ENCODE results near the gene C17orf75.

C17orf75 gene

DNA sequence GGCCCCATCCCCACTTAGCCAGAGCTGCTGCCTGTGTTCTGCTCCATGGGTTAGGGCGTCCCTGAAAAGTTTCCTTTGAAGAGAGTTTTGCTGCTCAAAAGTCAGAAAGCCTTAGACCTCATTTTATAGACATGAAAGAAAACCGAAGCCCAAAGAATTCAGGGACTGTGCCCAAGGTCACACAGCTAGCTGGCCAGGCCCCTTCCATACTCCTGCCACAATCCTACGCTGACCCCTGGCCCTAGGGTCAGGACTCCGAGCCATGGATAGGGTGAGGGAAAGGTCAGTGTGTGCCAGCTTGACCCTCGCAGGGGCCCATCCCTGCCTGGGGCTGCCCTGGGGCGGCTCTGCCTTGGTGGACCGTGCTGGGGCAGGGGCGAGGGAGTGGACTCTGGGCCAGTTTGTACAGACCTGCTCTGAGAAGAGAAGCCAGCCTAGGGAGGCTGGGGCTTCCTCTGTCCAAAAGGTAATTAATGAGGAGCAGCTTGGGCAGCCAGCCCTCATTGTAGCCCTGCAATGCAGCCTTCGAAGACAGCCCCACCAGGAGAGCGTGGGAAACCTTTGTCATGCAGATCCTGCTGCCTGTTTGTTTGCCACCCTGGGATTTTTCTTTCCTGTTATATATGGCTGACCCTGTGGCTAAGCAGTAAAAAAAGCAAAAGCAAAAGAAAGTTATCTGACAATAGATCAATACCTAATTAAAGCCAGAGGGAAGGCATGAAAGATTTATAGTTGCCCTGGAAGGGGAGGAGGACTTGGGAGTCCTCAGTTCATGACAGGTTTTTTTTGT lies 38.9 kb downstream of the C17orf75 start:
- no peak for DNase-seq

- DNase-seq: no peak
Measured at GRCh38 chr17:32302037-32302436, 39.9 kb downstream of the C17orf75 start.

GRCh38 chr17:32299580-32300164 lies 42.3 kb downstream of the C17orf75 start:
- DNase-seq: no peak

- DNase-seq: no peak
Measured at GRCh38 chr17:32298721-32299579, 43.0 kb downstream of the C17orf75 start.

DNA sequence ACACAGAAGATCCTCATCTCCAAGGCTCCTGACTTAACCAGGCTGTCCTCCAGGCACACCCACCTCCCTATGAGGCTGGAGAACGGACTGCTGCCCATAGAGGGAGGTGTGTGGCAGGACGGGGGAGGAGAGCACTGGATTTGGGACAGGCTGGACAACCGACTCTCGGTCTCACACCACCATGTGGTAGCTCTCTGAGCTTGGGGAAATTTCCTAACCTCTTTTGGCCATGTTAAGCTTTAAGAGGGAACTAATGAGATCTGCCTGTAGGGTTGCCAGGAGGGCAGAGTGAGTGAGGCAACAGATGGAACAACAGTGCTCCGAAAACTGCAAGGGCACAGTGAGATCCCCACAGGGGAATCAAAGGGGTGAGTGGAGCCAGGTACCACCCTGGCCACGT lies 43.7 kb downstream of the C17orf75 start:
- DNase-seq: no peak

DNA sequence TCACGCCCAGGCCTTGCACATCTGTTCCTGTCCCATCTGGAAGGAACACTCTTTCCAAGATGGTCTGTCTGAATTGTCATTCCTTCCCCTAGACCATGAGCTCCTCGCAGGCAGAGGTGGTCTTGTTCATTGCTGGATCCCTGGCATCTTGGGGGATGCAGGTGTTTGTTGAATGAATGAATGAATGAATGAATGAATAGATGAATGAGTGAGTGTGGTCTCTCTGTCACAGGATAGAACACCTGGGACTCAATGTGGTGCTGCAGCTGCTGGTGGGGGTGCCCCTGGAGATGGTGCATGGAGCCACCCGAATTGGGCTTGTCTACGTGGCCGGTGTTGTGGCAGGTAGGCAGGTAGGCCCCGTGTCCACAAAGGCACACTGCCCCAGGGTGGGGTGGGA lies 44.1 kb downstream of the C17orf75 start:
- no peak for DNase-seq

GRCh38 chr17:32297424-32297823 lies 44.5 kb downstream of the C17orf75 start:
- DNase-seq: no peak

DNA sequence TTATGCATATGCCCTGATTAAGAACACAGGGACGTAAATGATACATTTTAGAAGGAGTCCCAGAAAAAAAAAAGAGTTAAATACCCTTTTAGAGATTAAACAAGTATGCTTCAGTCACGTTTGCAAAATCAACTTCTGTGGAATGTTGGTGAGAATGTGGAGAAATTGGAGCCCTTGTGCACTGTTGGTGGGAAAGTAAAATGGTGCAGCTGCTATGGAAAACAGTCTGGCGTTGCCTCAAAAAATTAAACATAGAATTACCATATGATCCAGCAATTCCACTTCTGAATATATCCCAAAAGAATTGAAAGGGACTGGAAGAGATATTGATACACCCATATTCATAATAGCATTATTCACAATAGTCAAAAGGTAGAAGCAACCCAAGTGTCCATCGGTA lies 49.9 kb downstream of the C17orf75 start:
- no peak for DNase-seq

DNA sequence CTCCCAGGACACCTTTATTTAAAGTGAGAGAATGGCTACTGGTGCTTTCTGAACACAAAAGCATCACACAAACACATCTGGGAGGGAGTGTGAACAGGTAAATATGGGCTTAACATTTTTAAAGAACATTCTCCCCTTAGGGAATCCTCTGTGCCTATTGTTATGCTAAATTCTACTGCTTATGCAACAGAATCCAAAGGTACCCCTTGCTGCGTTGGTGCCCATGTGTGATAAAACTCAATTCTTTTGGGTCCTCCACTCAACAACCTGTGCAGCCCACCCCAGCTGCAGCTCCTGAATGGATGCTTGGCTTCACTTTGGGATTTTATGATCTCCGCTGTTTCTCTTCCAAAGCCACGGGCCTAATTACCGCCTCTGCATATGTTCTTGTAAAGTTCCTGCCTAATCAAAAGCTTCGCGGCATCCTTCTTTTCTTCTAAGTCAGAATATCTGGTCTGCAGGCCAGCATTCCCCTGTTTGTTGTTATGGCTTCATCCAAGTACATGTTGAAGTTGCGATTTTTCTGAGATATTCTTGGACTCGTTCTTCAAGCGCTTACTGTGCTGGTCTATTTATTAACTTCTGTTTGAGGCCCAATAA lies 52.4 kb downstream of the C17orf75 start:
- DNase-seq: no peak

GRCh38 chr17:32288615-32289014 lies 53.4 kb downstream of the C17orf75 start:
- no peak for DNase-seq

GRCh38 chr17:32287804-32288511 lies 54.0 kb downstream of the C17orf75 start:
- no peak for DNase-seq

- no peak for DNase-seq
Measured at GRCh38 chr17:32286518-32286900, 55.5 kb downstream of the C17orf75 start.

GRCh38 chr17:32285746-32286517 lies 56.0 kb downstream of the C17orf75 start:
- no peak for DNase-seq

DNA sequence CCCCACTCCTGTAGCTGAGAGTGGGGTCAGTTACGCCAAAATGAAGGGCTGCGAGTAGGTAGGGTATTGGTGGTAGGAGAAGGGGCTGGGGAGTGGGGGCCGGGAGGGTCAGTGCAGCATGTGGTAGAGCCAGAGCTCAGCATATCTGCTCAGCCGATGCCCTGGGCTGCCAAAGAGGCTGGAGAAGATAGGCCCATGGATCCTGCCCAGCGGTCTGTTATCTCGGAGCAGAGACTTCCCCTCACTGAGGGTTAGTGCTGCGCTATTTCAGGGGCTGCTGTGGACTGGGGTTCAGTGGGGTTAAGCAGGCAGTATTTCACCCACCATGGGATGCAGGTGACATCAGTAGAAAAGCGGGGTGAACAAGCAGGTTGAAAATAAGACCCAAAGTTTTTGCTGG lies 56.7 kb downstream of the C17orf75 start:
- DNase-seq: no peak

DNA sequence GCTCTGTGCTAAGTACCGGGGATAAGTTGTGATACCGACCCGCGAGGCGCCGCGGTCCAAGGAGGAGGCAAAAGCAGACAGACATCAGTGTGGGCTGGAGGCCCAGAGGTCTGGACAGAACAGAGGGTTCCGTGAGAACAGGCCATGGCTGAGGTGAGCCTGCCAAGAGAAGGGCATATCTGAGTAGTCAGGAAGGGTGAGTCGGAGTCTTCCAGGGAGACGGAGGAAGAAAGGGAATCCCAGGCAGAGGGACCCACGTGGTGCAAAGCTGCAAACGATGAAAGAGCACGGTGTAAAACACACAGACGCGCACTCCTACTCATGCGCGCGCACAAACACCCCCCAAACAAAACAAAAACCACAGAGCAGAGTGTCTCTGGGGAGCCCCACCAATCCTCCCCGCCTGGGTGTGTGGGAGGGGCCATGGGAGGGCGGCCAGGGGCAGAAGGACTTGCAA lies 58.2 kb downstream of the C17orf75 start:
- DNase-seq: no peak

DNA sequence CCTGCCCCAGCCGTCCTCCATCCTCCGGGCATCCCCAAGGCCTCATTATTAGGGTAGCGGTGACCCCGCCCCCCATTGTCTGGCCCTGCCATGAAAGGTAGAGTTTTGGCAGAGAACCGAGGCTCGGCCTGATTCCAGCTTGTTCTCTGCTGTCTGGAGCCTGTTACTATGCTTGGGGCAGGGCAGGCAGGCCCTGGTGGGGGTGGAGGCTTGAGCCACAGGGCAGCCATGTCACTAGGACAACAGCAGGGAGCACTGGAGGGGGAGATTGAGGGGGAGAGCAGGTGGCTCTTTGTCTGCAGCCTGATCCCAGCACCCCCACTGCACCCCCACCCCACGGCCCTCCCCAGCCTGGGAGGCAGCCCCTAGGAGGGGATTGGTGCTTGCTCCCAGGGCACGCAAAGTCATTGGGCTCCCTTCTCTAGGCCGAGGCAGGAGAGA lies 60.9 kb downstream of the C17orf75 start:
- DNase-seq: no peak

GRCh38 chr17:32279891-32280716 lies 61.9 kb downstream of the C17orf75 start:
- DNase-seq: no peak

DNA sequence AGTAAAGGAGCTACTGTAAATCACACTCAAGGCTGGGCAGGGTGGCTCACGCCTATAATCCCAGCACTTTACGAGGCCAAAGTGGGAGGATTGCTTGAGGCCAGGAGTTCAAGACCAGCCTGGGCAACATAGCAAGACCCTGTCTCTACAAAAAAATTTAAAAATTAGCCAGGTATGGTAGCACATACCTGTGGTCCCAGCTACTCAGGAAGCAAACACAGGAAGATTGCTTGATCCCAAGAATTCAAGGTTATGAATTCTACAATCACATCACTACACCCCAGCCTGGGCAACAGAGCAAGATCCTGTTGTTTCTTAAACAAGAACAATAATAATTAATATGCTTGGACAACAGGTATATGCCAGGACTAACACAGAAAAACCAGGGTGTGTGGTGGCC lies 63.2 kb downstream of the C17orf75 start:
- DNase-seq: no peak
